Adrenal gland (tissue), 12 donors: Measurements from ENCODE around the gene CRYBG2. TPM values are rescaled to one million over a fixed set of nuclear protein-coding genes. Genes with fewer than 3 reads are reported as not detected.
"Not testable (repeated sequence)": the region's sequence is repeated elsewhere in the genome, so short reads cannot be mapped to it uniquely, and the experiment has no call there.

Experiments used
- DNase-seq, 7 donors: peaks; one replicate each; pipeline ENCODE4 v3.0.0-alpha.2; 2019 to 2020
- H3K27ac ChIP-seq, 5 donors: fragments of 200-600 bp; sonication (generic) in 4 of 5; 1 replicate in 3 of 5; 2 replicates in 2 of 5; pipeline versions ENCODE4 v1.5.1 to v1.8.0; 2016 to 2020; ENCODE audit warnings: mild to moderate bottlenecking in 1 of 5
- H3K27me3 ChIP-seq: fragments of 200-600 bp; 2 replicates; pipeline ENCODE4 v1.8.0; 2021
- H3K36me3 ChIP-seq, 2 donors: fragments of 200-600 bp; replicated peaks in 1 of 2; 1 replicate in 1 of 2; 2 replicates in 1 of 2; pipeline versions ENCODE4 v1.5.1 to v1.8.0; 2018 to 2022
- H3K4me1 ChIP-seq, 2 donors: fragments of 200-600 bp; replicated peaks in 1 of 2; 1 replicate in 1 of 2; 2 replicates in 1 of 2; pipeline versions ENCODE4 v1.5.1 to v1.8.0; 2018 to 2021
- H3K4me3 ChIP-seq, 4 donors: fragments of 200-600 bp; sonication (generic) in 3 of 4; one replicate each; pipeline ENCODE4 v1.5.1; 2016 to 2018
- H3K9me3 ChIP-seq, 3 donors: fragments of 200-600 bp; sonication (generic) in 1 of 3; replicated peaks in 1 of 3; 1 replicate in 2 of 3; 2 replicates in 1 of 3; pipeline versions ENCODE4 v1.5.1 to v1.8.0; 2016 to 2021
- CTCF ChIP-seq, 6 experiments: fragments of 450-650 bp in 4 of 6; fragments of 200-600 bp in 2 of 6; sonication (generic) in 1 of 6; IDR thresholded peaks; 1 replicate in 5 of 6; 2 replicates in 1 of 6; pipeline versions ENCODE4 v1.5.1 to v1.8.0; 2016 to 2021; ENCODE audit warnings: antibody characterized with exemption in 6 of 6, mild to moderate bottlenecking in 2 of 6, moderate library complexity in 1 of 6
- POLR2A ChIP-seq, 2 donors: fragments of 450-650 bp; IDR thresholded peaks; one replicate each; pipeline ENCODE4 v1.6.1; 2017; ENCODE audit warnings: antibody characterized with exemption in 2 of 2, mild to moderate bottlenecking in 2 of 2, moderate library complexity in 1 of 2
- WGBS, 4 donors: extraction: QIAGEN DNeasy Blood & Tissue Kit in 2 of 4; methylation state at CpG; one replicate each; pipeline versions ENCODE4 v1.1.5 to v1.1.7; 2013 to 2017; 5-methylcytosine and 5-hydroxymethylcytosine counted together
- intact Hi-C, 2 donors: fragments of 100-400 bp; cut with DNase I; formaldehyde crosslinking; loops; one replicate each; pipeline versions ENCODE4 v1.14.1 to v1.15.0; 2022 to 2023
- polyA plus RNA-seq, 3 donors: library from polyadenylated mRNA; stranded (reverse); fragments of 200-250 nt in 2 of 3; fragments of 350-450 nt in 1 of 3; fragmentation: Illumina TruSeq in 1 of 3; extraction: RNeasy Lipid Tissue Mini Kit (QIAGEN cat#74804) in 1 of 3; gene quantifications; one replicate each; pipeline ENCODE4 v1.2.3, GENCODE V29; 2013 to 2014
- total RNA-seq, 9 donors: library from RNA; depleted of rRNA in 4 of 9; stranded (reverse); fragments of >200 nt in 4 of 9; fragments of 120-200 nt in 1 of 9; fragmentation: NEBNext Ultra II Directional in 1 of 9; extraction: Animal tissue kit (Norgen Biotek cat#: 25700) in 1 of 9; gene quantifications; one replicate each; pipeline versions ENCODE4 v1.1.0 to v1.2.4, GENCODE V29; 2013 to 2023
- donor health status: healthy with polysubstance abuse.
- donor health status: Bipolar disorder and iron deficiency.
- donor health status: DM: yes; HTN: yes; CAD: no.
- donor health status: DM: no; HTN: no; CAD: no.
- donor health status: DM: no; HTN: no; CAD: no.
- donor health status: DM: yes; HTN: yes; CAD: no.

CRYBG2 gene
- total and polyA plus RNA-seq, 12 donors: 0.17 to 0.48 (median 0.20) TPM; not detected in 9

DNA sequence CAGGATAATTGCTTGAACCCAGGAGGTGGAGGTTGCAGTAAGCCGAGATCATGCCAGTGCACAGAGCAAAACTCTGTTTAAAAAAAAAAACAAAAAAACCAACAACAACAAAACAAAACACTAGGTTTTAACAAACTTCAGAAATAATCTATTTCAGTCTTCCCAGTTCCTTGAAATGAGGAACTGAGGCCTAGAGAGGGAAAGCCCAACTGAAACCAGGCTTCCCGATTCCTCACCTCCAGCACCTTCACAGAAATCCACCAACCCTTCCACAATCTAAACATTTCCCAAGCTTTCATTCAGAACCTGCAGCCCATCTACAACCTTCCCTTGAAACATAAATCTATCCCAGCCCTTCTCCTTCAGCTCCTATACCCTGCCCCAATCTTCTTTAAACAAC lies 36.8 kb downstream of the CRYBG2 start:
- TF ChIP-seq POLR2A (IDR thresholded peaks at IDR 0.05) (no peak), CTCF (IDR thresholded peaks at IDR 0.05) (no peak)
- H3K36me3 ChIP-seq: no peaks in the 10 kb centered on the region
- H3K4me3 ChIP-seq: no peak overlapping the region
- no peaks in the 10 kb centered on the region for H3K9me3 ChIP-seq
- intact Hi-C loops: no loop called here
- no peaks in the 10 kb centered on the region for H3K27me3 ChIP-seq
- no peak for DNase-seq
- no peaks in the 10 kb centered on the region for H3K4me1 ChIP-seq
- WGBS, 4 donors: 75 to 87% (median 81%) methylated on average over 2 of the region's 2 CpGs
- no peak overlapping the region for H3K27ac ChIP-seq

- TF ChIP-seq POLR2A (IDR thresholded peaks at IDR 0.05): no peak
- TF ChIP-seq CTCF (IDR thresholded peaks at IDR 0.05): no peak
- Histone ChIP-seq H3K36me3 (no peaks in the 10 kb centered on the region), H3K4me3 (no peak overlapping the region), H3K27me3 (no peaks in the 10 kb centered on the region), H3K4me1 (no peaks in the 10 kb centered on the region), H3K27ac (no peak overlapping the region), H3K9me3 (no peaks in the 10 kb centered on the region)
- no peak for DNase-seq
- intact Hi-C loops: no loop called here
- 76 to 92% (median 82%) methylated on average over 8 of the region's 8 CpGs for WGBS, 4 donors
Measured at GRCh38 chr1:26315874-26316850, 37.8 kb downstream of the CRYBG2 start.

DNA sequence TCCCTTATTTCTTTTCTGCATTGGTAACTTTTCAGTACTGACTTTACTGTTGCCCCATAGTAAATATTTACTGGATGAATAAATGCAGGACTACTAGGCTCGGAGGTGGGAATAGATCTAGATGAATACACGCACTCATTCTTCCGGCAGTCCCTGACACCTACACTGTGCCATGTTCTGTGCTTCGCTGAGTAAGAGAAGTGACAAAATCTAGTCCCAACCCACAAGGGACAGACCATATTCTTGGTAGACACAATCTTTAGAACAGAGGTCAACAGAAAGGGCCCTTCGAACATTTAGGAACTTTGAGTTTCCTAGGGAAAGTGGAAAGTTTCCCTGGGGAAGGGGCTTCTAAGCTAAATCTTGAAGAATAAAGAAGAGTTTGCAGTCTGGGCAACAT lies 39.4 kb downstream of the CRYBG2 start:
- DNase-seq: no peak
- Histone ChIP-seq H3K9me3 (no peaks in the 10 kb centered on the region), H3K36me3 (no peaks in the 10 kb centered on the region), H3K27ac (no peak overlapping the region), H3K4me1 (no peaks in the 10 kb centered on the region), H3K27me3 (no peaks in the 10 kb centered on the region), H3K4me3 (no peak overlapping the region)
- 65 to 87% (median 74%) methylated on average over 5 of the region's 5 CpGs for WGBS, 4 donors
- no peak for TF ChIP-seq POLR2A (IDR thresholded peaks at IDR 0.05)
- no peak for TF ChIP-seq CTCF (IDR thresholded peaks at IDR 0.05)
- intact Hi-C loops: no loop called here

DNA sequence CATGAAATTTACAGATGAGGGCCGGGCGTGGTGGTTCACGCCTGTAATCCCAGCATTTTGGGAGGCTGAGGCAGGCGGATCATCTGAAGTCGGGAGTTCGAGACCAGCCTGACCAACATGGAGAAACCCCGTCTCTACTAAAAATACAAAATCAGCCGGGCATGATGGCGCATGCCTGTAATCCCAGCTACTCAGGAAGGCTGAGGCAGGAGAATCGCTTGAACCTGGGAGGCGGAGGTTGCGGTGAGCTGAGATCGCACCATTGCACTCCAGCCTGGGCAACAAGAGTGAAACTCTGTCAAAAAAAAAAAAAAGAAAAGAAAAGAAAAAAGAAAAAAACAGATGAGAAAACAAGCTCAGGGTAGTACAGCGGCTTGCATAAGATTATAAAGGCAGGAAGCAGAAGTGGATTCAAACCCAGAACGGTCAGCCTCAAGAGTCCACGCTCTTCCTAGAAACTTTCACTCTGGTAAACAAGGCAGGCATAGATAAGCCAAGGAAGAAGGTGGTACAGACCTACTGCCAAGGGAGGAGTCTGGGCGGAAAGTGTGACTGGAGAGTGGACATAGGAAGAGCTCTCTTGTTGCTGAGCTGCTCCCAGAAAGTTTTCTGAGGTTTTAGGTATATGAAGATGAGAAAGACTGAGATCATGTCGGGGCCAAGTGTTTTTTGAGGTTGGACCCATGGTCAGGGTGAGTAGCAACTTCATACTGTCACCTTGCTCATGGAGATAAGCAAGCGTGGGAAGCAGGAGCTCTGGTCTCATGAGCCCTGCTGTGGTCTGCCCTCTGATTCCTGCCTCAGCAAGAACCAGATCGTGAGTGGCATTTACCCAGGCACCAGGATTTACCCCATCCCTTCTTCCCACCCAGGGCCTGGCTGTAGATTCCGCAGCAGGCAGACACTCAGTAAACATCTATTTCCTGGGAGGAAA lies 45.7 kb downstream of the CRYBG2 start:
- H3K27ac ChIP-seq, H3K4me1 ChIP-seq, H3K36me3 ChIP-seq, H3K9me3 ChIP-seq, H3K27me3 ChIP-seq, DNase-seq, H3K4me3 ChIP-seq, intact Hi-C loops: not testable (repeated sequence)
- WGBS, 4 donors: 79 to 81% (median 80%) methylated on average over 21 of the region's 21 CpGs
